Activated CD4-positive, alpha-beta T cell treated with anti-CD3 and anti-CD28 coated beads, Interleukin-2, amount 10 ng/mL, durations not matched to agents 24 days and 14 days (primary cell): Measurements from ENCODE around the gene NFYB. TPM values are rescaled to one million over a fixed set of nuclear protein-coding genes. Genes with fewer than 3 reads are reported as not detected.
"Not testable (repeated sequence)": the region's sequence is repeated elsewhere in the genome, so short reads cannot be mapped to it uniquely, and the experiment has no call there.

ENCODE experiments used
- DNase-seq: peaks from one replicate; pipeline ENCODE4 v3.0.0; 2022
- H3K27ac Mint-ChIP-seq: one replicate; pipeline ENCODE4 v1.8.0; 2022; ENCODE audit warnings: mild to moderate bottlenecking, mixed read lengths
- H3K27me3 Mint-ChIP-seq: one replicate; pipeline ENCODE4 v1.8.0; 2022; ENCODE audit warnings: mixed read lengths
- H3K36me3 Mint-ChIP-seq: one replicate; pipeline ENCODE4 v1.8.0; 2022; ENCODE audit warnings: low read depth, mild to moderate bottlenecking, mixed read lengths
- H3K4me1 Mint-ChIP-seq: one replicate; pipeline ENCODE4 v1.8.0; 2021; ENCODE audit warnings: mixed read lengths
- H3K4me3 Mint-ChIP-seq: one replicate; pipeline ENCODE4 v1.8.0; 2022; ENCODE audit warnings: mild to moderate bottlenecking, moderate library complexity, mixed read lengths
- H3K9me3 Mint-ChIP-seq: one replicate; pipeline ENCODE4 v1.8.0; 2021; ENCODE audit warnings: mixed read lengths
- intact Hi-C: fragments of 100-400 bp; cut with micrococcal nuclease; formaldehyde crosslinking; loops from one replicate; pipeline ENCODE4 v1.15.1; 2023
- total RNA-seq: library from RNA; stranded (reverse); gene quantifications from 2 replicates; pipeline ENCODE4 v1.2.3, GENCODE V29; 2022

NFYB gene
- total RNA-seq, 1 donor from 2014 or later, result 25.4 TPM

DNA sequence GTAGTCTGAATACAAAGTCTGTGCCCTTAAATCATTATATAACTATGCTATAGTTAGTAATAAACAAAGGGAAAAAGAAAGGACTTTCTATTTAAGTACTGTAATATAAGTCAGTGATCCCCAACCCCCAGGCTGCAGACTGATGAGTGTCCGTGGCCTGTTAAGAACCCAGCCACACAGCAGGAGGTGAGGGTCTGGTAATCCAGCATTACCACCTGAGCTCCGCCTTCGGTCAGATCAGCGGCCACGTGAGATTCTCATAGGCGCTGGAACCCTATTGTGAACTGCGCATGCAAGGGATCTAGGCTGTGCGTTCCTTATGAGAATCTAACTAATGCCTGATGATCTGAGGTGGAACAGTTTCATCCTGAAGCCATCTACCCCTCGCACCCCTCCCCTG, 15.7 kb downstream of the NFYB start:
- H3K27me3 Mint-ChIP-seq, result no peaks in the 10 kb centered on the region
- H3K9me3 Mint-ChIP-seq, result no peaks in the 10 kb centered on the region
- no peak overlapping the region for H3K27ac Mint-ChIP-seq
- DNase-seq, result no peak
- H3K36me3 Mint-ChIP-seq, result peaks cover 39% of the 10 kb centered on the region
- intact Hi-C loops, result no loop called here
- H3K4me1 Mint-ChIP-seq, result no peaks in the 10 kb centered on the region
- no peak overlapping the region for H3K4me3 Mint-ChIP-seq

DNA sequence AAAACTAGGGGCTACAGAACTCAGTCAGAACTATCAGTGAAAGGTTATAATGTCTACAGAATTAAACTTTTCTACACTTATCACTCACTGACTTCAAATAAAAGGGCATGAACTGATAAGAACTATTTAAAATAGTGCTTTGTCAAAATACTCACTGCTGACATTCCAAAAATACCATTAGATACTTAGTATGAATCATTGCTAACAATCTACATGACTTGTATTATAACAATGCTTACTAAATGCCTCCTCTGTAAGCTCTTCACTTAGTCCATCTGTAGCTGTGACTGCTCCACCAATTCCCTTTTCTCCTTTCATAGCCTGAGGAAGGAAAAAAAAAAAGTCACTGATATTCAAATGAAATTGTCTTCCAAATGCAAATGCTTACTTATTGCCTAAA, 17.0 kb downstream of the NFYB start:
- peaks cover 35% of the 10 kb centered on the region for H3K36me3 Mint-ChIP-seq
- H3K9me3 Mint-ChIP-seq, result no peaks in the 10 kb centered on the region
- DNase-seq, result no peak
- H3K27me3 Mint-ChIP-seq, result no peaks in the 10 kb centered on the region
- H3K4me1 Mint-ChIP-seq, result no peaks in the 10 kb centered on the region
- H3K4me3 Mint-ChIP-seq, result no peak overlapping the region
- H3K27ac Mint-ChIP-seq, result no peak overlapping the region
- intact Hi-C loops, result no loop called here

DNA sequence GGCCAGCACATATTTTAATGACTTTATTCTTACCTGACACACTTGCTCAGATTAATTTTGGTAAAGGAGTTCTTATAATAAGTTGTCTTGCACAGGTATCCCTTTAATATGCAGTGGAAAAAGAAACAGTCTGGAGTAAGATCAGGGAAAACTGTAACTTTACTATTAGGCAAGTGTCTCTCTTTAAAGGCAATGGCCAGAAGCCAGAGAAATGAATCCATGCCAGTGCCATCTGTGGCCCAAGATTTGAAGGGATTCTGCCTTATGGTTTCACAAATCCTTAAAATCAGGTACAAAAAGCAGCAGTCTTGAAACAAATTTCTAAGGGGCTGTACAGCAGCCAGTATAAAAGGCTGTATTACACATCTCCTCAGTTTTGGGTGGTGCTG, 22.4 kb downstream of the NFYB start:
- intact Hi-C loops, result no loop called here
- no peaks in the 10 kb centered on the region for H3K27me3 Mint-ChIP-seq
- no peaks in the 10 kb centered on the region for H3K9me3 Mint-ChIP-seq
- DNase-seq, result no peak
- H3K36me3 Mint-ChIP-seq, result peaks cover 25% of the 10 kb centered on the region
- no peak overlapping the region for H3K4me3 Mint-ChIP-seq
- peaks cover 2% of the 10 kb centered on the region for H3K4me1 Mint-ChIP-seq
- H3K27ac Mint-ChIP-seq, result no peak overlapping the region

DNA sequence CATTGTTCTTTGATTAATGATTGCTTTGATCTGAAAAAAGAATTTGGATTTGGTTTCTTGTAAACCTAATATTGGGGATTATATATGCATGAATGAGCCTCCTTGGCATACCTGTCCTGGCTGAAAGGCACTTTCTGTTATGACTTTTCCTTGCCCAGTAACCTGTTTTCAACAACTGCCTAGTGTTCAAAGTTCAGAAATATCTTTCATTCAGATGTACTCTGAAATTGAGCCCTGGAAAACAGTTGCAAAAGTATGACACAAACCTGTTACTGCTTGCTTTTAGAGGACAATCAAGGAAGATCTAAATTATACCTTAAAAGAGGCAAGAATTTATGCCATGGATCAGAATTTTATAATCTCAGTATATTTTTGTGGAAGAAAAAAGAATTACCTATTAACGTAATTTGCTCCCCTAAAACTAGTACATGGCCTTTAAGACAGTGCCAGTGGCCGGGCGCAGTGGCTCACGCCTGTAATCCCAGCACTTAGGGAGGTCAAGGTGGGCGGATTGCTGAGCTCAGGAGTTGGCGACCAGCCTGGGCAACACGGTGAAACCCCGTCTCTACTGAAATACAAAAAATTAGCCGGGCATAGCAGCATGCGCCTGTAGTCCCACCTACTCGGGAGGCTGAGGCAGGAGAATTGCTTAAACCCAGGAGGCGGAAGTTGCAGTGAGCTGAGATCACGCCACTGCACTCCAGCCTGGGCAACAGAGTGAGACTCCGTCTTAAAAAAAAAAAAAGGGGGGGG, 23.0 kb downstream of the NFYB start:
- H3K27ac Mint-ChIP-seq, H3K4me1 Mint-ChIP-seq, H3K4me3 Mint-ChIP-seq: not testable (repeated sequence)

DNA sequence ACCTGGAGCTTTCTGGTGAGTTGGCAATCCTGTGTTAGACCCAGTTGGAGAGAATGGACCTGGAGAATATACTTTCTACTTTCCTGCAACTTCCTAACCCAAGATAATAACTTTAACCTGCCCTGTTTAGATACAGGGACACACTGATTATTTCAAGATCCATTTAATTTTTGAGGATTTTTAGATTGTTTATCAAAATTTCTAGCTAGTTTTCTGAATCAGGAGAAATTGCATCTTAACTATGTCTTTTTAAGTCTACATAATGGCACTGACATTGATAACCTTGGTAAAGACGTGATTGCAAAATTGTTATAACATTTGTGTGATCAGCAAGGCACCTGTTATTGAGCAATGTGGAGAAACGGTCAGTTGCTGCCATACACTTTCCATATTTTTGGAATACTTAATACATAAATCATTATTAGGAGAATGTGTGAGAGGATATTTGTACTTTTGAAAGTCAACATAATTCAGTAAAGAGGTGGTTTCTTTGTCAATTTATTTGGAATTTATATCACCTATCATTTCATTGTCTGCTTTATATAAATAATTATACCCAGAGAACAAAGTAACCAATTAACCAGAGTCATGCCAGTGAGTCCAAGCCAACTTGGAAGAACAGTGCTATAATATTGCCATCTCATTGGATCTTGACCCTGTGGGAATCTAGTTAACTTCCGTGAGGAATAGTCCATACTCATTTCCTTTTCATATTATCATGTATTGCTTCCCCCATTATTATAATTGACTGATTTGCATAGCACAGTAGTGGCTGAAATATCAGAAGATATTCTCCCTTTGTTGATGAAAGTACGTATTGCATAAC, 28.4 kb downstream of the NFYB start:
- DNase-seq, result no peak
- H3K36me3 Mint-ChIP-seq, result peaks cover 9% of the 10 kb centered on the region
- no peak overlapping the region for H3K27ac Mint-ChIP-seq
- peaks cover 2% of the 10 kb centered on the region for H3K4me1 Mint-ChIP-seq
- H3K4me3 Mint-ChIP-seq, result no peak overlapping the region
- no peaks in the 10 kb centered on the region for H3K9me3 Mint-ChIP-seq
- no peaks in the 10 kb centered on the region for H3K27me3 Mint-ChIP-seq
- intact Hi-C loops, result loop anchor here (1.0 to 2.0 kb wide), 3 partner anchors 52 to 231 kb away; no protein-coding TSS in a partner anchor

More for the DNA sequence above, 23.0 kb downstream of the NFYB start:
- H3K27me3 Mint-ChIP-seq, intact Hi-C loops, DNase-seq, H3K9me3 Mint-ChIP-seq: not testable (repeated sequence)
- peaks cover 21% of the 10 kb centered on the region for H3K36me3 Mint-ChIP-seq

DNA sequence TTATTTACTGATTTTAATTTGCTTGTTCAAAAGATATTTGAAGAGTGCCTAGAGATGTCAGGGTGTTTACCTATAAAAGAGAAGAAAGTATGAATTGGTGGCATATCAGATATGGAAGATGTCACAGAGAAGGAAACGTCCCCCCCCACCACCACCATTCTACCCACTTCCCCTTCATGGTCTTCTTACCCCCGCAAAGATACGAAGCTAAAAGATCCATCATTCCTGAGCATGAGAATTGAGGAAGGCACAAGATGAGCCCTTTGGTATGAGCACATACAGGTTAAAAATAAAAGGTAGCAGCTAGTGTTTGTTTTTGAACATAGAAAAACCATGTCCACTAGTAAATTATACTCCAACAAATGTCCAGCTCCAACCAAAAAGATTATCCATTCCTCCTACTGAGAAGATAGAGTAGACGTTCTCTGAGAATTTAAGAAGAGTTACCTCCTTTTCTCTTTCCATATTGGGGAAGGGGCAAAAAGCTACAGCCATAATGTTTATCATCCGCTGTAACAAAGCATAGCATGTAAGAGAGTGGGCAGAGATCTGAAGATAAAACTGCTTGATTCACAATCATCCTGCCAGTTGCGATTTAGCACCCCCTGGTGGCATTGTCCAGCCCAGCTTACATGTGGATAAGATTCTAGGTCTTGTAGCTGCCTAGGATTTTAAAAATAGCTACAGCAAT, 29.1 kb downstream of the NFYB start:
- Mint-ChIP-seq H3K4me1 (peaks cover 2% of the 10 kb centered on the region), H3K27me3 (no peaks in the 10 kb centered on the region), H3K27ac (no peak overlapping the region), H3K36me3 (peaks cover 7% of the 10 kb centered on the region), H3K9me3 (no peaks in the 10 kb centered on the region), H3K4me3 (no peak overlapping the region)
- intact Hi-C loops, result loop anchor here (1.0 to 2.0 kb wide), 3 partner anchors 52 to 231 kb away; no protein-coding TSS in a partner anchor
- DNase-seq, result peak; percentile 95

DNA sequence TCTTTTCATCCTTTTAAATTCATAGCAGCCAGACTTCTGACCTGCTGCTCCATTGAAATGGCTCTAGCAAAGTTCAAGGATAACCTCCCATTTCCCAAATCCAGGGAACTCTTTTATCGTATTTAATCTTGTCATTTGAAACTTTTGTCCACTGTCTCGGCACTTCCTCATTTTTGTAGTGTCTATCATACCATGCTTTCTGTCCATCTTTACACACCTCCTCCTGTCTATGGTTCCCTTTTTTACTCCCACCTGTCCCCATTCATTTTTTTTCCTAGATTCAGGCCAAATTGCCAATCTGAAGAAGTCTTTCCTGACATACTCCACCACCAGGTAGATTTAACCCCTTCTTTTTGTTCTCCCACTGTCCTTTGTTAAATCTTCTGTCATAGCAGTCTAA, 31.0 kb downstream of the NFYB start:
- Mint-ChIP-seq H3K9me3 (no peaks in the 10 kb centered on the region), H3K4me3 (no peak overlapping the region), H3K27ac (no peak overlapping the region), H3K4me1 (peaks cover 2% of the 10 kb centered on the region), H3K27me3 (no peaks in the 10 kb centered on the region), H3K36me3 (peaks cover 12% of the 10 kb centered on the region)
- intact Hi-C loops, result no loop called here
- DNase-seq, result no peak

DNA sequence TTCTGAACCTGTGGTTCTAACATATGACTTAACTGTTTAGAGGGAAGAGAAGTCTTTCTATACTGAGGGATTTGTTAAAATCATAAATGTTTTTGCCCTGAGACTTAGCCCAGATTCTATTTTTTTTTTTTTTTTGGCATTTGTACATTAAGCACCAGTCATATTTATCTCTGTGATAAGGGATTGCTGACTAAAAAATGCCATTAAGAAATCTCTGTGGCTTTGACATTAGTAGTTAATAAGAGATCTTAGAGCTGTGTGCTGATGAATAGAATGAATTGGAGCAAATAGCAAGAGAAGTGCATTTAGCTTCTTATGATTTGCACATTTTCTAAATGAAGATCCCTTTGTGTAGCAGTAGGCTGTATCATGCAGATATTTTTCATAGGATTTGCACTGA, 32.5 kb downstream of the NFYB start:
- H3K36me3 Mint-ChIP-seq, result peaks cover 17% of the 10 kb centered on the region
- peaks cover 2% of the 10 kb centered on the region for H3K4me1 Mint-ChIP-seq
- no peak overlapping the region for H3K27ac Mint-ChIP-seq
- H3K9me3 Mint-ChIP-seq, result no peaks in the 10 kb centered on the region
- DNase-seq, result no peak
- H3K27me3 Mint-ChIP-seq, result no peaks in the 10 kb centered on the region
- H3K4me3 Mint-ChIP-seq, result no peak overlapping the region
- intact Hi-C loops, result no loop called here

DNA sequence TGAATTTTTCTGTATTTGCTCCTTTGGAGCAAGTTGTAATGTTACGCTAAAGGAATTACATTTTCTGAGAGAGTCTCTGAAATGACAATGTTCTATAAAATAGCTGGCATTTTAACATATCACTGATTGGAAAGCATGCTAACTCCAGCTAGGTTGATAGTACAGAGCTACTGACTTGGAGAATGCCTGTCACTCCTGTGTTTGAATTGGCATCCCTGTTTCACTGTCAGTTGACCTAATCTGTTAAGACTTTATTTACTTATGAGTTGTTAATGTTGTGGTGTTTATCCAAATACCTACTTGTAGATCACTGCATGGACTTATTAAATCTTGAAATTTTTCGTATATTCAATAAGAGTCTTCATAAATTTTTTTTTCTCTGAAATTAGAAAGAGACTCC, 40.1 kb downstream of the NFYB start:
- no peaks in the 10 kb centered on the region for H3K9me3 Mint-ChIP-seq
- intact Hi-C loops, result no loop called here
- H3K4me1 Mint-ChIP-seq, result no peaks in the 10 kb centered on the region
- H3K27ac Mint-ChIP-seq, result no peak overlapping the region
- no peak overlapping the region for H3K4me3 Mint-ChIP-seq
- H3K27me3 Mint-ChIP-seq, result no peaks in the 10 kb centered on the region
- DNase-seq, result no peak
- peaks cover 31% of the 10 kb centered on the region for H3K36me3 Mint-ChIP-seq

DNA sequence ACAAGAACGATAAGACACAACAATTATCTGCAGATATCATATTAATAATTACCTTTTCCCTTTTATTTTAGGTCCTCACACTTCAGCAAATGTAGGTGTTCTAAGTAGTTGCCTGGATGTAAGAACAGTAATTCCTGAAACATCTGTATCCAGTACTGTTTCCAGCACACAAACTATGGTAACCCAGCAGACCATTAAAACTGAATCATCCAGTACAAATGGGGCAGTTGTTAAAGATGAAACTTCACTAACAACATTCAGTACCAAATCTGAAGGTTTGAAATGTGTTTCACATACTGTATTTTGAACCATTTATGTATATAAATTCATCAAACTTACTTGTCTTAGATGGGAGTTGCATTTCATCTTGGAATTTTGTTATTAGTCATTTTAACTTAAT, 42.7 kb downstream of the NFYB start:
- H3K36me3 Mint-ChIP-seq, result peaks cover 28% of the 10 kb centered on the region
- no peak overlapping the region for H3K27ac Mint-ChIP-seq
- no peaks in the 10 kb centered on the region for H3K9me3 Mint-ChIP-seq
- intact Hi-C loops, result no loop called here
- DNase-seq, result no peak
- no peak overlapping the region for H3K4me3 Mint-ChIP-seq
- no peaks in the 10 kb centered on the region for H3K4me1 Mint-ChIP-seq
- H3K27me3 Mint-ChIP-seq, result no peaks in the 10 kb centered on the region

DNA sequence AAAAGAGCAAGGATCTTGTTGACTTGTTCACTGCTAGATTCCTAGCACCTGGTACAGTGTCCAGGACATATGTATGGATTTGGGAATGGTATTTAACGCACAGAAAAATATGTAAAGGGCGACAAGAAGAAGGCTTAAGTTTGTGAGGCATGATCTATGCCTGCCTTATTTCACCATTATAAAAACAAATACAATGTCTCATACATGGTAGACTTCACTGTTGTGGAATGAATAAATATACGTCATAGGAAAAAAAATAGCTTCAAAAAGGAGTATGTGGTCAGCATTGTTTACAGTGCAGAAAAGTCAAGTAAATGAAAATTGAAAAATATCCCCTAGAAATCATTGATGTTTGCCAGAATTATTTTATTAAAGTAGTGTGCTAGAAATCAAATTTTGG, 43.7 kb downstream of the NFYB start:
- H3K27ac Mint-ChIP-seq, result no peak overlapping the region
- H3K36me3 Mint-ChIP-seq, result peaks cover 34% of the 10 kb centered on the region
- DNase-seq, result no peak
- H3K27me3 Mint-ChIP-seq, result no peaks in the 10 kb centered on the region
- H3K4me3 Mint-ChIP-seq, result no peak overlapping the region
- no peaks in the 10 kb centered on the region for H3K9me3 Mint-ChIP-seq
- intact Hi-C loops, result no loop called here
- H3K4me1 Mint-ChIP-seq, result no peaks in the 10 kb centered on the region

DNA sequence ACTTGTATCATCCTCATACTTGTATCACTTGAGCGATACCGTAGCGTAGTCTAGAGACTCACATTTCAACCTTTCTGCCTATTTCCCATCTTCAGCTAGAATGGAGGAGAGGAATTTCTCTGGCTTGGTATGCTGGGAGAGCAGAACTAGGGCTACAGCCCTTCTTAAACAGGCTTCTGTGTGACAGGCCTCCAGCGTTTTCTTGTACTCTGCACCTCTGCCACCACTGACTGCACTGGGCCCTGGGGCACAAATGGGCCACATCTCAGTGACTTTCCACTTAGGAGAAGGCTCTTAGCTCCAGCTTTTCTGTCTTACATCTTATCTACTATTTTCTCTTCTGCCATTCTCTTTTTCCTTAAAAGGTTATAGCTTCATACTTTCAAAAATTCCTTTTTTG, 46.9 kb downstream of the NFYB start:
- no peaks in the 10 kb centered on the region for H3K4me1 Mint-ChIP-seq
- H3K36me3 Mint-ChIP-seq, result peaks cover 38% of the 10 kb centered on the region
- intact Hi-C loops, result no loop called here
- H3K27me3 Mint-ChIP-seq, result no peaks in the 10 kb centered on the region
- H3K4me3 Mint-ChIP-seq, result no peak overlapping the region
- H3K9me3 Mint-ChIP-seq, result no peaks in the 10 kb centered on the region
- no peak for DNase-seq
- H3K27ac Mint-ChIP-seq, result no peak overlapping the region

DNA sequence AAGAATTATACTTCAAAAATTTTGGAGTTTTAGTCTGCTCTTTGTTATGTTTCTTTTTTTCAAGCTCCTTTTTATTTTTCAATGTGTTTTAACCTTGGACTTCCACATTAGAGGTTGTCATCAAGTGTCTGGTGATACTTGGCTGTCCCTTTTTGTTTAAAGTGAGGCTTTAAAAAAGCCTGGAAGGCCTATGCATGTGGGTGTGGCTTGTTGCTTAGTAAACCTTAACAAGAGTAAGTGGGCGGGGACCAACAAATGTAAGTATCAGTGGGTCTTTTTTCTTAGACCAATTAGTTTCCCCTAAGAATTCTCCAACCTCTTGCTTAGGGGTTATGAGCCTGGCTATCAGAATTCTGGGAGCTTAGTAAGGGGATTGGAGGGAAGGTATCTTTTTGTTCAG, 47.3 kb downstream of the NFYB start:
- no peaks in the 10 kb centered on the region for H3K9me3 Mint-ChIP-seq
- no peak overlapping the region for H3K4me3 Mint-ChIP-seq
- no peaks in the 10 kb centered on the region for H3K4me1 Mint-ChIP-seq
- no peak overlapping the region for H3K27ac Mint-ChIP-seq
- no peaks in the 10 kb centered on the region for H3K27me3 Mint-ChIP-seq
- intact Hi-C loops, result no loop called here
- peaks cover 40% of the 10 kb centered on the region for H3K36me3 Mint-ChIP-seq
- no peak for DNase-seq
